GDM1 (cell line): ENCODE measurements around the gene LTN1.

Source experiments
- DNase-seq: peaks from one replicate; lab custom pipeline; 2025; lab: John Stamatoyannopoulos, UW

LTN1 gene

DNA sequence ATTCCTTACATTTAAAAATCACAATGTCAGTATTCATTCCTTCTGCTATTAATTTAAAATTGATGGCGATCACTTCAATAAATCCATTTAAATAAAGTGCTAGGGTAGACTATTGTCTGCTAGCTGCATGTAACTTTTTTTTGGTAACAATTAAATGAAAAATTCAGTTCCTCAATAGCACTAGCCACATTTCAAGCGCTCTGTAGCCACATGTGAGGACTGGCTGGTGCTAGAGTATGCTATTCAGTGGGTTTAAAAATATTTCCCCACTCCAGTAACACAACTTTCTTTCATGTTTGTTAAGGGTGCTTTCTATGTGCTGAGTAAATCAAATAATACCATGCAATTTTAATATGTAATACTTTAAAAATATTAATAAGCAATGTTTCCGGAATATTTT lies 108.2 kb downstream of the LTN1 start:
- peak; percentile 20 for DNase-seq

DNA sequence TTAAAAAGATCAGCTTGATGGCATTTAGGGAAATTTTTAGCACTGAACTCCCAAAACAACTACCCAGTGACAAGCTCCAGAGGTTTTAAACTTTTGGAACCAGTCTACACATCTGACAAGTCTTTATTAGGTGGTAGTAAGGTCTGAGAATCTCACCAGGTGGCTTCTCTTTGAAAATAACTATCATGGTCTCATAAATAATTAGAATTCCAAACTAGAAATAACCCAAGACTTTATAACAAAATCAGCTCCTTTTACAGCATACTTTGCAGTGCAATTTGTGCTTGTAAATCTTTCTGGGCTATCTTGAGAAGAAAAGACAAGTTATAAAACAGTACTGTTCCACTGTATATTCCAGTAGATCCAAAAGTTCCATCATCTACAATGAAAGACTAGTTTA lies 108.7 kb downstream of the LTN1 start:
- no peak for DNase-seq

DNA sequence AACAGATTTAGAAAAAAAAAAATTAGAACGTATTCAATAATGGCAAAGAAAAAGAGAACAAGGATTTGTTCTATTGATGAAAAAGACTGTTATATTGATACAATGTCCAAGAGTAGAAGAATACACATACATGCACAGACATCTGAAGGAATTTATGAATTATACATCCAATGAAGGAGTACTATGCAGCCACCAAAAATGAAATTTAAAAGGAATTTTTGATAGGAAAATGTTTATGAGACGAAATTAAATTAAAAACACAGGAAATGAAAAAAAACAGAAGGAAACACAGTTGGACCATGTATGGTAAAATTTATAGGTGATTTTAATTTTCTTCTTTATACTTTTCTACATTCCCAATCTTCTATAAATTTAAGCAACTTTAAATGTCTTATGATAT lies 110.3 kb downstream of the LTN1 start:
- no peak for DNase-seq
